BLaER1 (cell line): Measurements from ENCODE around the gene RIPOR3.
"Not testable (repeated sequence)": the region's sequence is repeated elsewhere in the genome, so short reads cannot be mapped to it uniquely, and the experiment has no call there.

Source experiments
- H3K27ac ChIP-seq: shearing (Covaris generic); formaldehyde crosslinking; 2 replicates; pipeline ENCODE4 v1.8.1; 2022
- H3K27me3 ChIP-seq: shearing (Covaris generic); formaldehyde crosslinking; 2 replicates; pipeline ENCODE4 v1.8.1; 2022
- H3K36me3 ChIP-seq: shearing (Covaris generic); formaldehyde crosslinking; 2 replicates; pipeline ENCODE4 v1.8.1; 2022
- H3K4me1 ChIP-seq: shearing (Covaris generic); formaldehyde crosslinking; 2 replicates; pipeline ENCODE4 v1.8.1; 2022
- H3K4me2 ChIP-seq: shearing (Covaris generic); formaldehyde crosslinking; 2 replicates; pipeline ENCODE4 v1.8.1; 2022
- H3K4me3 ChIP-seq: shearing (Covaris generic); formaldehyde crosslinking; 2 replicates; pipeline ENCODE4 v1.8.1; 2022
- H3K9ac ChIP-seq: shearing (Covaris generic); formaldehyde crosslinking; 2 replicates; pipeline ENCODE4 v1.8.1; 2022
- H3K9me3 ChIP-seq: shearing (Covaris generic); formaldehyde crosslinking; 2 replicates; pipeline ENCODE4 v1.8.1; 2022
- H4K20me1 ChIP-seq: shearing (Covaris generic); formaldehyde crosslinking; 2 replicates; pipeline ENCODE4 v1.8.1; 2022
- Cebpa-rat ChIP-seq: shearing (Covaris generic); IDR thresholded peaks from 2 replicates; pipeline ENCODE4 v1.8.1; 2022

RIPOR3 gene

GRCh38 chr20:50629670-50630045 is 61.7 kb downstream of the RIPOR3 start:
- Histone ChIP-seq H4K20me1 (no peaks in the 10 kb centered on the region), H3K36me3 (no peaks in the 10 kb centered on the region; the same call in 1 of the 2 replicates), H3K4me1 (peaks cover 90% of the 10 kb centered on the region), H3K27ac (peak overlapping the region; percentile 95), H3K27me3 (no peaks in the 10 kb centered on the region), H3K4me2 (peak overlapping the region; percentile 99), H3K4me3 (peak overlapping the region; percentile 65), H3K9me3 (no peaks in the 10 kb centered on the region), H3K9ac (peak overlapping the region; percentile 74)
- no peak for TF ChIP-seq Cebpa-rat

DNA sequence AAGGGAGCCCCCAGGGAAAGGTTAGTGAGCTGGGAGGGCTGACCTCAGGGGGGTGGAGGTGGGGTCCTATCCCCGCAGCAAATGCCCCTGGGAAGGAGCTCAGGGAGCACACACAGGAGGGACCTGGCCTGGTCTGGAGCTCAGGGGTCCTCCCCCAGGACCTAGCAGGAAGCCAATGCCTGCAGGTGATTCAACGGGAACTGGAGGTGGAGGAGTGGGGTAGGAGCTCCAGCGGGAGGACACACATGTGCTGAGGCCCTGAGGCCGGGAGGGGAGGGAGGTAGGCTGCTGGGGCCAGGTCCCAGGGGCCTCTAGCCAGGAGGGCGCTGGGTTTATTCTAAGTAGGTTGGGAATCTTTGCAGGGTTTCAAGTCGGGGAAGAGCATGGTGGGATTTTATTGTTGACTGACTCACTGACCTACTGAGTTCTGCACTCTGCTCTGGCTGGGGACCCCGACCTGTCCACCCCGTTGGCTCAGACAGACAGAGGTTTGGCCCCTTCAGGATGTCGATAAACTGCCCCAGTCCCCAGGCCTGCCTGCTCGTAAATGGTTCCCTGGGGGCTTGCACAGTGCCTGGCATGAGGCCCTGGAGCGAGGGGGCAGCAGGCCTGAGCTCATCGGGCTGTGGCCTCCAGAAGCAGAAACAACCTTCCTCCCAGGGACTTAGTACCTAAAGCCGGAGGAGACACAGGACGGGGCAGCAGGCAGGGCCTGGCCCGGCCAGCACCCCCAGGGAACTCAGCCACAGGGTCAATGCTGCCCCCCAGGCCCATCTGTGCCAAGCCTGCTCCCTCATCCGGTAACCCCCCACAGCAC is 62.3 kb downstream of the RIPOR3 start:
- Histone ChIP-seq H3K27ac (peak overlapping the region; percentile 95), H3K4me2 (peak overlapping the region; percentile 99), H3K27me3 (no peaks in the 10 kb centered on the region), H3K9ac (peak overlapping the region; percentile 74), H3K36me3 (no peaks in the 10 kb centered on the region; the same call in 1 of the 2 replicates), H3K4me1 (peaks cover 96% of the 10 kb centered on the region), H4K20me1 (no peaks in the 10 kb centered on the region), H3K9me3 (no peaks in the 10 kb centered on the region), H3K4me3 (peak overlapping the region; percentile 65)
- no peak for TF ChIP-seq Cebpa-rat

DNA sequence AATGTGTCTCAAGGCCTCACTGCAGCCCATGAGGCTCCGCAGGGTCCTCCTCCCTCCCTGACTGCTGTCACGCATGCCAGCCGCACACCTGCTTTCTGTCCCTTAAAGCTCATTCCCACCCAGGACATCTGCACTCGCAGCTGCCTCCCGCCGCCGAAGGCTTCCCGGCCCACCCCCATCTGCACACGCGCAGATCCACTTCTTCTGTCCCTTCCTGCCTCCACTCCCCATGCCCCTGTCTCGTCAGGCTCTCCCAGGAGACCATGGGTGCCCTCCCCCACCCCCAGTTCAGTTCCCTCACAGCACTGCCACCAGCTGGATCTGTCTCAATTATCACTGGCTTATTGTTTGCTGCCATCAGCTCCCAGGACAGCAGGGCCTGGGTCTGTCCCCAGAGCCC is 63.0 kb downstream of the RIPOR3 start:
- peak overlapping the region; percentile 99 for H3K4me2 ChIP-seq
- H3K27me3 ChIP-seq, result no peaks in the 10 kb centered on the region
- peak overlapping the region; percentile 95 for H3K27ac ChIP-seq
- H3K4me1 ChIP-seq, result peaks cover 95% of the 10 kb centered on the region
- H3K36me3 ChIP-seq, result no peaks in the 10 kb centered on the region; the same call in 1 of the 2 replicates
- no peak for TF ChIP-seq Cebpa-rat
- H3K9me3 ChIP-seq, result no peaks in the 10 kb centered on the region
- H3K9ac ChIP-seq, result peak overlapping the region; percentile 74
- no peaks in the 10 kb centered on the region for H4K20me1 ChIP-seq
- H3K4me3 ChIP-seq, result peak overlapping the region; percentile 65

- Histone ChIP-seq H3K36me3 (no peaks in the 10 kb centered on the region; the same call in 1 of the 2 replicates), H3K4me2 (peak overlapping the region; percentile 99), H4K20me1 (no peaks in the 10 kb centered on the region), H3K27me3 (no peaks in the 10 kb centered on the region), H3K9me3 (no peaks in the 10 kb centered on the region), H3K4me1 (peaks cover 89% of the 10 kb centered on the region), H3K4me3 (no peak overlapping the region), H3K27ac (peak overlapping the region; percentile 95), H3K9ac (peak overlapping the region; percentile 74)
- no peak for TF ChIP-seq Cebpa-rat
Measured at GRCh38 chr20:50627747-50628146, 63.6 kb downstream of the RIPOR3 start.

GRCh38 chr20:50625986-50626677 is 65.2 kb downstream of the RIPOR3 start:
- H3K36me3 ChIP-seq, result no peaks in the 10 kb centered on the region; the same call in 1 of the 2 replicates
- H3K4me1 ChIP-seq, result peaks cover 73% of the 10 kb centered on the region
- H3K4me3 ChIP-seq, result no peak overlapping the region
- H4K20me1 ChIP-seq, result no peaks in the 10 kb centered on the region
- no peaks in the 10 kb centered on the region for H3K27me3 ChIP-seq
- no peak for TF ChIP-seq Cebpa-rat
- peaks cover 5% of the 10 kb centered on the region for H3K9me3 ChIP-seq
- H3K27ac ChIP-seq, result peak overlapping the region; percentile 70
- peak overlapping the region; percentile 99 for H3K4me2 ChIP-seq
- H3K9ac ChIP-seq, result no peak overlapping the region

DNA sequence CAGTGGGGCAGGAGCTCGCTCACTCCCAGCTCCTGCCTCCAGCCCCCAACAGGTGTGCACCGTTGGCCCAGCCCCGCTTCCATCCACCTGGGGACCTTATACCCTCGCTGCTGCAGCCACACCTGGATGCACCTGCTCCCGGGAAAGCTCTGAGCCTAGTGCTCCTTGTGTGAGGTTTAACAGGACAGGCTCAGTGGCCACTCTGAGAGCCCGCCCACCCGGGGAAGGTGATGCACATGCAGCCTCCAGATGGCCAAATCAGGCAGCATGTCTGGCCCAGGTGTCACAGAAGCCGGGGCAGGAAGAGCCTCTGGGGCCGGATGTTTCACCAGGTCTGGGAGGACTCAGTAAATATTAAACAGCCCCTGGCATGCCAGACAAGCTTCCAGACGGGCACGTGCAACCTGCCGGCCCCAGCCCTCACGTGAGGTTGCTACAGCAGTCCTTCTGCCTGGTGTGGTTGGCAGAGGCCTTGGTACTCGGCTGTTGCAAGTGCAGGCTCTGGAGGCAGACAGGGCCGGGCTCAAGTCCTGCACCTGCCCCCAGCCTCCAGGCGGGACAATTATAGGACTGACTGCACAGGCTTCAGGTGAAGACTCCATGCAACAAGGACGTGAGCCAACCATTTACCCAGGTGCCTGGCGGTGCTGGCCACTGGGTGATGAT is 66.9 kb downstream of the RIPOR3 start:
- TF ChIP-seq Cebpa-rat, result no peak
- Histone ChIP-seq H3K27me3 (no peaks in the 10 kb centered on the region), H3K9me3 (peaks cover 15% of the 10 kb centered on the region), H4K20me1 (no peaks in the 10 kb centered on the region), H3K36me3 (no peaks in the 10 kb centered on the region), H3K27ac (peak overlapping the region; percentile 30; the same call in 1 of the 2 replicates), H3K4me2 (peak overlapping the region; percentile 99), H3K4me1 (peaks cover 57% of the 10 kb centered on the region), H3K9ac (no peak overlapping the region), H3K4me3 (no peak overlapping the region)

GRCh38 chr20:50621068-50621665 is 70.2 kb downstream of the RIPOR3 start:
- H3K9ac ChIP-seq, result no peak overlapping the region
- no peaks in the 10 kb centered on the region for H4K20me1 ChIP-seq
- no peak overlapping the region for H3K27ac ChIP-seq
- no peak overlapping the region for H3K4me3 ChIP-seq
- H3K9me3 ChIP-seq, result peaks cover 15% of the 10 kb centered on the region
- H3K4me2 ChIP-seq, result no peak overlapping the region
- no peaks in the 10 kb centered on the region for H3K36me3 ChIP-seq
- peaks cover 23% of the 10 kb centered on the region for H3K4me1 ChIP-seq
- no peak for TF ChIP-seq Cebpa-rat
- no peaks in the 10 kb centered on the region for H3K27me3 ChIP-seq

DNA sequence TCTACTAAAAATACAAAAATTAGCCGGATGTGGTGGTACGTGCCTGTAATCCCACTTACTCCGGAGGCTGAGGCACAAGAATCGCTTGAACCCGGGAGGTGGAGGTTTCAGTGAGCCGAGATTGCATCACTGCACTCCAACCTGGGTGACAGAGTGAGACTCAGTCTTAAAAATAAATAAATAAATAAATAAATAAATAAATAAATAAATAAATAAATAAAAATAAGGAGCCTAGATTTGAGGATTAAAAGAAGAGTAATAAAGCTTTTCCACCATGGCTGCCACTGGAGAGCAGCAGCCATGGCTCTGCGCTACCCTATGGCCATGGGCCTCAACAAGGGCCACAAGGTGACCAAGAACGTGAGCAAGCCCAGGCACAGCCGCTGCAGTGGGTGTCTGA is 70.9 kb downstream of the RIPOR3 start:
- Histone ChIP-seq H3K9me3 (peaks cover 15% of the 10 kb centered on the region), H3K4me1 (peaks cover 16% of the 10 kb centered on the region)
- not testable (repeated sequence) for H3K36me3 ChIP-seq, H3K27ac ChIP-seq, H4K20me1 ChIP-seq, H3K4me2 ChIP-seq, H3K27me3 ChIP-seq, H3K9ac ChIP-seq, H3K4me3 ChIP-seq

DNA sequence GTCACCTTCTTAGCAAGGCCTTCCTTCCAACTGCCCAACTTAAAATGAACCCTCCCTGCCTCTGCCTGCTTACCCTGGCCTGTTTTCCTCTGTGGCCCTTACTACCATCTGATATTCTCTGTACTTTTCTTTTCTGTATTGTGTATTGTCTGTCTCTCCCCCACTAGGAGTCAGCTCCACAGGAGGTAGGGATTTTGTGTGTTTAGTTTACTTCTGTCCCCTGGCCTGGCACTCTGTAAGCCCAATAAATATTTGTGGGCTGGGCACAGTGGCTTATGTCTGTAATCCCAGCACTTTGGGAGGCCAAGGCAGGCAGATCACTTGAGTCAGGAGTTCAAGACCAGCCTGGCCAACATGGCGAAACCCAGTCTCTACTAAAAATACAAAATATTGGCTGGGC is 72.8 kb downstream of the RIPOR3 start:
- no peak overlapping the region for H3K9ac ChIP-seq
- TF ChIP-seq Cebpa-rat, result no peak

More for the DNA sequence above, 72.8 kb downstream of the RIPOR3 start:
- Histone ChIP-seq H3K9me3 (peaks cover 15% of the 10 kb centered on the region), H4K20me1 (no peaks in the 10 kb centered on the region), H3K36me3 (no peaks in the 10 kb centered on the region), H3K4me2 (no peak overlapping the region), H3K27ac (no peak overlapping the region), H3K4me3 (no peak overlapping the region), H3K4me1 (no peaks in the 10 kb centered on the region), H3K27me3 (no peaks in the 10 kb centered on the region)
